Small intestine (tissue), 7 donors: Measurements from ENCODE around the gene RHBDL3. TPM values are rescaled to one million over a fixed set of nuclear protein-coding genes. Genes with fewer than 3 reads are reported as not detected.
A peak's percentile ranks its signal among the peaks of the same experiment; 100 is the strongest.

Source experiments
- DNase-seq, 2 donors: peaks; one replicate each; pipeline versions ENCODE4 v3.0.0 to v3.0.0-alpha.2; 2013
- FAIRE-seq: peaks from 2 replicates; lab custom pipeline; 2012; peaks lifted over from hg19 to GRCh38; lab: Jason Lieb, UNC
- H3K27ac ChIP-seq, 3 donors: one replicate each; pipeline ENCODE4 v1.5.1; 2013; ENCODE audit warnings: low read length in 2 of 3, mild to moderate bottlenecking in 2 of 3, control low read depth in 1 of 3, inconsistent platforms in 1 of 3, low read depth in 1 of 3, moderate library complexity in 1 of 3
- H3K27me3 ChIP-seq, 3 donors: one replicate each; pipeline ENCODE4 v1.6.1; 2013; ENCODE audit warnings: low read length in 3 of 3, inconsistent platforms in 1 of 3; ENCODE audit not compliant: control insufficient read depth in 3 of 3, insufficient read depth in 3 of 3
- H3K36me3 ChIP-seq, 3 donors: one replicate each; pipeline ENCODE4 v1.6.1; 2013; ENCODE audit warnings: low read length in 3 of 3, inconsistent platforms in 1 of 3, low read depth in 1 of 3, mild to moderate bottlenecking in 1 of 3, moderate library complexity in 1 of 3; ENCODE audit not compliant: control insufficient read depth in 3 of 3, insufficient read depth in 2 of 3
- H3K4me1 ChIP-seq, 3 donors: one replicate each; pipeline ENCODE4 v1.6.1; 2013; ENCODE audit warnings: low read length in 2 of 3, inconsistent platforms in 1 of 3, low read depth in 1 of 3, mild to moderate bottlenecking in 1 of 3, moderate library complexity in 1 of 3; ENCODE audit not compliant: control insufficient read depth in 3 of 3, insufficient read depth in 2 of 3
- H3K4me3 ChIP-seq, 3 donors: one replicate each; pipeline ENCODE4 v1.5.1; 2013; ENCODE audit warnings: low read length in 3 of 3, control low read depth in 1 of 3, inconsistent platforms in 1 of 3, low read depth in 1 of 3, mild to moderate bottlenecking in 1 of 3, moderate library complexity in 1 of 3
- H3K9me3 ChIP-seq, 2 donors: one replicate each; pipeline ENCODE4 v1.6.1; 2013; ENCODE audit warnings: low read depth in 1 of 2, low read length in 1 of 2; ENCODE audit not compliant: control insufficient read depth in 2 of 2, insufficient read depth in 1 of 2
- WGBS, 3 donors: extraction: QIAGEN DNeasy Blood & Tissue Kit; methylation state at CpG; one replicate each; pipeline ENCODE4 v1.1.7; 2013; 5-methylcytosine and 5-hydroxymethylcytosine counted together
- polyA plus RNA-seq, 4 donors: library from polyadenylated mRNA; stranded (reverse) in 3 of 4; unstranded in 1 of 4; fragments of 200-250 nt in 3 of 4; fragments of 120-200 nt in 1 of 4; gene quantifications; one replicate each; pipeline versions ENCODE4 v1.2.1 to v1.2.3, GENCODE V29; 2013
- donor health status: healthy with polysubstance abuse.
- donor health status: control.
- donor health status: control.
- donor health status: Bipolar disorder and iron deficiency.
- donor health status: healthy.

RHBDL3 gene
- polyA plus RNA-seq, 4 donors = 0.40 TPM; not detected in 2

GRCh38 chr17:32330147-32330546, 64.5 kb downstream of the RHBDL3 start:
- Histone ChIP-seq H3K36me3 (peaks cover 0 to 10% (median 7%) of the 10 kb centered on the region in 3 donors), H3K27ac (no peak overlapping the region), H3K9me3 (no peaks in the 10 kb centered on the region), H3K4me3 (no peak overlapping the region), H3K4me1 (no peaks in the 10 kb centered on the region), H3K27me3 (no peaks in the 10 kb centered on the region)
- FAIRE-seq (no peak), DNase-seq (no peak)
- WGBS, 3 donors = 72 to 84% (median 77%) methylated on average over 3 of the region's 3 CpGs

- no peaks in the 10 kb centered on the region for H3K27me3 ChIP-seq
- WGBS, 3 donors = 74 to 81% (median 77%) methylated on average over 3 of the region's 3 CpGs
- DNase-seq (peak in 1 of 2 donors; percentile 26), FAIRE-seq (no peak)
- no peak overlapping the region for H3K4me3 ChIP-seq
- H3K27ac ChIP-seq = no peak overlapping the region
- no peaks in the 10 kb centered on the region for H3K9me3 ChIP-seq
- no peaks in the 10 kb centered on the region for H3K4me1 ChIP-seq
- H3K36me3 ChIP-seq = peaks cover 0 to 14% (median 8%) of the 10 kb centered on the region in 3 donors
Measured at GRCh38 chr17:32331243-32332040, 65.8 kb downstream of the RHBDL3 start.

GRCh38 chr17:32333187-32333586, 67.6 kb downstream of the RHBDL3 start:
- DNase-seq = no peak
- no peak for FAIRE-seq
- H3K36me3 ChIP-seq = peaks cover 0 to 26% (median 8%) of the 10 kb centered on the region in 3 donors
- H3K4me3 ChIP-seq = no peak overlapping the region
- no peaks in the 10 kb centered on the region for H3K27me3 ChIP-seq
- no peaks in the 10 kb centered on the region for H3K4me1 ChIP-seq
- 90 to 97% (median 96%) methylated on average over 2 of the region's 2 CpGs for WGBS, 3 donors
- H3K27ac ChIP-seq = no peak overlapping the region
- no peaks in the 10 kb centered on the region for H3K9me3 ChIP-seq

- H3K27me3 ChIP-seq = no peaks in the 10 kb centered on the region
- H3K9me3 ChIP-seq = no peaks in the 10 kb centered on the region
- peaks cover 0 to 32% (median 8%) of the 10 kb centered on the region in 3 donors for H3K36me3 ChIP-seq
- no peak overlapping the region for H3K27ac ChIP-seq
- no peaks in the 10 kb centered on the region for H3K4me1 ChIP-seq
- no peak overlapping the region for H3K4me3 ChIP-seq
- DNase-seq (no peak), FAIRE-seq (no peak)
Measured at GRCh38 chr17:32335046-32335445, 69.4 kb downstream of the RHBDL3 start.

- Histone ChIP-seq H3K27ac (no peak overlapping the region), H3K4me1 (no peaks in the 10 kb centered on the region), H3K4me3 (no peak overlapping the region), H3K27me3 (no peaks in the 10 kb centered on the region), H3K36me3 (peaks cover 0 to 32% (median 8%) of the 10 kb centered on the region in 3 donors), H3K9me3 (no peaks in the 10 kb centered on the region)
- DNase-seq = no peak
- no peak for FAIRE-seq
- WGBS, 3 donors = 87 to 90% (median 88%) methylated on average over 4 of the region's 4 CpGs
Measured at GRCh38 chr17:32335687-32336086, 70.1 kb downstream of the RHBDL3 start.

GRCh38 chr17:32341141-32341856, 75.7 kb downstream of the RHBDL3 start:
- peak overlapping the region; percentile 47 to 92 (median 87) for H3K27ac ChIP-seq
- peak overlapping the region; percentile 64 to 73 (median 72) for H3K4me3 ChIP-seq
- no peaks in the 10 kb centered on the region for H3K9me3 ChIP-seq
- H3K36me3 ChIP-seq = peaks cover 0 to 19% (median 0%) of the 10 kb centered on the region in 3 donors
- WGBS, 3 donors = 0 to 6% (median 1%) methylated on average over 11 to 13 of the region's 13 CpGs
- H3K27me3 ChIP-seq = no peaks in the 10 kb centered on the region
- no peak for FAIRE-seq
- DNase-seq = peak; percentile 41 to 70
- peaks cover 0 to 5% (median 4%) of the 10 kb centered on the region in 3 donors for H3K4me1 ChIP-seq

GRCh38 chr17:32341857-32342602, 76.4 kb downstream of the RHBDL3 start, which contains the start of gene C17orf75:
C17orf75 (minus strand) TSS chr17:32342173; CDS start chr17:32342139, 34 bp downstream.
- Histone ChIP-seq H3K4me1 (peaks cover 0 to 5% (median 4%) of the 10 kb centered on the region in 3 donors), H3K27me3 (no peaks in the 10 kb centered on the region), H3K9me3 (no peaks in the 10 kb centered on the region), H3K36me3 (peaks cover 0 to 13% (median 0%) of the 10 kb centered on the region in 3 donors), H3K27ac (peak within 1 kb of the TSS; percentile 47 to 92 (median 87)), H3K4me3 (peak within 1 kb of the TSS; percentile 64 to 73 (median 72))
- no peak for FAIRE-seq
- peak; percentile 80 to 91 for DNase-seq
- WGBS, 3 donors = 5% methylated on average over 32 to 47 of the region's 47 CpGs
